Measurements from ENCODE around the gene RAD51. TPM values are rescaled to one million over a fixed set of nuclear protein-coding genes. Genes with fewer than 3 reads are reported as not detected.
A peak's percentile ranks its signal among the peaks of the same experiment; 100 is the strongest.

RAD51 gene
- total RNA-seq, 1 experiment from 2014 or later, result 20.9 TPM

DNA sequence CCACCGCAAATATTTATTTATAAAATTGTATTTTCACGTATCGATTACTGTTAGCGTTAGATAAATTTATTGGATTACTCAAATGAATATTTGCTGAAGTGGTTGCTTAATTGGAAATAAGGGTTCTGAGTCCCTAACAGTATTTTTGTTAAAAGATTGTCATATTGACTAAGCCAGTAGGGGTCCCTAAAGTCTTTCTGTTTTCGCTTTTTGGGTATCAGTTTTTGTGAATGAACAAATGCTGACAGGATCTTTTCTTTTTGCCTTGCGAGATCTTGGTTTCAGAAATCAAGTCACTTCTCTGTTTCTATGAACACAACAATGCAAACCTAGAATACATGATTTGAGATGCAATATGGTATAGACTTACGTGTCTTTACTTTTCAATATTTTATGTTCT, 7.1 kb downstream of the RAD51 start:
- RAD21 ChIA-PET (ENCODE audit: low non-redundant PET in 1 of 2, low total read pairs in 2 of 2, uncharacterized antibody in 2 of 2, unreplicated experiment in 2 of 2), result no interaction called here
- Histone ChIP-seq H3K9me3 (ENCODE audit: control insufficient read depth in 1 of 2, insufficient read depth in 1 of 2, low read depth in 1 of 2, low read length in 2 of 2) (no peaks in the 10 kb centered on the region), H3K4me3 (replicated peaks in 1 of 2; ENCODE audit: low read depth in 1 of 2, low read length in 2 of 2) (no peak overlapping the region), H3K9me2 (ENCODE audit: insufficient read depth) (no peaks in the 10 kb centered on the region), H3K9ac (ENCODE audit: low read length) (no peak overlapping the region), H3K4me2 (ENCODE audit: low read length) (no peak overlapping the region), H3K27me3 (ENCODE audit: insufficient read depth, low read length) (no peaks in the 10 kb centered on the region), H4K20me1 (ENCODE audit: insufficient read depth) (no peaks in the 10 kb centered on the region), H3K27ac (ENCODE audit: low read depth, low read length) (no peak overlapping the region), H3K4me1 (ENCODE audit: control insufficient read depth in 1 of 2, insufficient read depth in 2 of 2, low read length in 2 of 2) (no peaks in the 10 kb centered on the region; a peak in 1 of 4 replicates), H3K36me3 (ENCODE audit: control insufficient read depth in 1 of 2, insufficient read depth in 2 of 2, low read length in 2 of 2) (peaks cover 23 to 45% of the 10 kb centered on the region in 2 experiments; a peak in 3 of 4 replicates), H3K79me2 (ENCODE audit: insufficient read depth, low read length) (peaks cover 38% of the 10 kb centered on the region), H2AFZ (ENCODE audit: low read depth, low read length, poor library complexity, severe bottlenecking) (no peak overlapping the region)
- no peak for ATAC-seq
- no TSS peak for BruUV-seq (replicated peaks)
- intact Hi-C loops (cut with micrococcal nuclease), result loop anchor here (2.0 kb wide), 1 partner anchor 81 kb away; no protein-coding TSS in a partner anchor
- CTCF ChIA-PET, result no interaction called here
- TF ChIP-seq RAD21 (IDR thresholded peaks at IDR 0.05; ENCODE audit: low read depth) (peak; percentile 43), TCF7L2 (IDR thresholded peaks at IDR 0.05; ENCODE audit: borderline replicate concordance, extremely low read depth, insufficient read depth, insufficient read length) (no peak)
- TF ChIP-seq, protein P1, sequence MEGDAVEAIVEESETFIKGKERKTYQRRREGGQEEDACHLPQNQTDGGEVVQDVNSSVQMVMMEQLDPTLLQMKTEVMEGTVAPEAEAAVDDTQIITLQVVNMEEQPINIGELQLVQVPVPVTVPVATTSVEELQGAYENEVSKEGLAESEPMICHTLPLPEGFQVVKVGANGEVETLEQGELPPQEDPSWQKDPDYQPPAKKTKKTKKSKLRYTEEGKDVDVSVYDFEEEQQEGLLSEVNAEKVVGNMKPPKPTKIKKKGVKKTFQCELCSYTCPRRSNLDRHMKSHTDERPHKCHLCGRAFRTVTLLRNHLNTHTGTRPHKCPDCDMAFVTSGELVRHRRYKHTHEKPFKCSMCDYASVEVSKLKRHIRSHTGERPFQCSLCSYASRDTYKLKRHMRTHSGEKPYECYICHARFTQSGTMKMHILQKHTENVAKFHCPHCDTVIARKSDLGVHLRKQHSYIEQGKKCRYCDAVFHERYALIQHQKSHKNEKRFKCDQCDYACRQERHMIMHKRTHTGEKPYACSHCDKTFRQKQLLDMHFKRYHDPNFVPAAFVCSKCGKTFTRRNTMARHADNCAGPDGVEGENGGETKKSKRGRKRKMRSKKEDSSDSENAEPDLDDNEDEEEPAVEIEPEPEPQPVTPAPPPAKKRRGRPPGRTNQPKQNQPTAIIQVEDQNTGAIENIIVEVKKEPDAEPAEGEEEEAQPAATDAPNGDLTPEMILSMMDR (IDR thresholded peaks at IDR 0.05 in 2 of 3, conservative IDR thresholded peaks at IDR 0.05 in 1 of 3; ENCODE audit: borderline replicate concordance in 1 of 3, insufficient read depth in 1 of 3, low read depth in 2 of 3, low read length in 2 of 3), result peak in 2 of 3 experiments; percentile 8 to 44; a peak in 2 of 6 replicates
- no peak for DNase-seq (ENCODE audit: low read depth, low spot score)
- POLR2A ChIA-PET, result no interaction called here

DNA sequence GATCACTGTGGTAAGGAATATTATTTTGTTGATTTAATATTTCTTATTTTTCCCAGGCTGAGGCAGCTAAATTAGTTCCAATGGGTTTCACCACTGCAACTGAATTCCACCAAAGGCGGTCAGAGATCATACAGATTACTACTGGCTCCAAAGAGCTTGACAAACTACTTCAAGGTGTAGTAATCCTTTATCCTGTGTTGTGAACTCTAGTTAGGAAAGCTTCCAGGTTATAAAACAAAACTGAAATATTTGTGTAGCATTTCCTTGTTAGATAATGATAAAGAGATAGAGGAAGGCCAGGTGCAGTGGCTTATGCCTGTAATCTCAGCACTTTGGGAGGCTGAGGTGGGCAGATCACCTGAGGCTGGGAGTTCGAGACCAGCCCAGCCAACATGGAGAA, 11.1 kb downstream of the RAD51 start:
- no peak for TF ChIP-seq CEBPB (IDR thresholded peaks at IDR 0.05; ENCODE audit: low read depth)
- TF ChIP-seq, protein P1 (IDR thresholded peaks at IDR 0.05 in 2 of 3, conservative IDR thresholded peaks at IDR 0.05 in 1 of 3; ENCODE audit: borderline replicate concordance in 1 of 3, insufficient read depth in 1 of 3, low read depth in 2 of 3, low read length in 2 of 3), result no peak
- intact Hi-C loops (cut with micrococcal nuclease), result no loop called here
- Histone ChIP-seq H3K9ac (ENCODE audit: low read length) (no peak overlapping the region), H3K27me3 (ENCODE audit: insufficient read depth, low read length) (no peaks in the 10 kb centered on the region), H3K4me3 (replicated peaks in 1 of 2; ENCODE audit: low read depth in 1 of 2, low read length in 2 of 2) (no peak overlapping the region), H3K9me3 (ENCODE audit: control insufficient read depth in 1 of 2, insufficient read depth in 1 of 2, low read depth in 1 of 2, low read length in 2 of 2) (no peaks in the 10 kb centered on the region), H3K4me1 (ENCODE audit: control insufficient read depth in 1 of 2, insufficient read depth in 2 of 2, low read length in 2 of 2) (no peaks in the 10 kb centered on the region), H3K36me3 (ENCODE audit: control insufficient read depth in 1 of 2, insufficient read depth in 2 of 2, low read length in 2 of 2) (peaks cover 33 to 53% of the 10 kb centered on the region in 2 experiments), H3K79me2 (ENCODE audit: insufficient read depth, low read length) (peaks cover 6% of the 10 kb centered on the region), H3K4me2 (ENCODE audit: low read length) (no peak overlapping the region), H2AFZ (ENCODE audit: low read depth, low read length, poor library complexity, severe bottlenecking) (no peak overlapping the region), H3K9me2 (ENCODE audit: insufficient read depth) (no peaks in the 10 kb centered on the region), H4K20me1 (ENCODE audit: insufficient read depth) (no peaks in the 10 kb centered on the region), H3K27ac (ENCODE audit: low read depth, low read length) (no peak overlapping the region)
- DNase-seq (ENCODE audit: low read depth, low spot score) (no peak), ATAC-seq (no peak)
- CTCF ChIA-PET, result no interaction called here
- RAD21 ChIA-PET (ENCODE audit: low non-redundant PET in 1 of 2, low total read pairs in 2 of 2, uncharacterized antibody in 2 of 2, unreplicated experiment in 2 of 2), result interaction anchor here in 1 of 2 experiments (0.6 kb wide), 1 partner anchor 14 kb away, joined by 3 read pairs; no protein-coding TSS in a partner anchor
- no TSS peak for BruUV-seq (replicated peaks)
- POLR2A ChIA-PET, result no interaction called here

All from HCT116 (cell line).